ENCODE results near the gene ARHGEF33.

ARHGEF33 gene

DNA sequence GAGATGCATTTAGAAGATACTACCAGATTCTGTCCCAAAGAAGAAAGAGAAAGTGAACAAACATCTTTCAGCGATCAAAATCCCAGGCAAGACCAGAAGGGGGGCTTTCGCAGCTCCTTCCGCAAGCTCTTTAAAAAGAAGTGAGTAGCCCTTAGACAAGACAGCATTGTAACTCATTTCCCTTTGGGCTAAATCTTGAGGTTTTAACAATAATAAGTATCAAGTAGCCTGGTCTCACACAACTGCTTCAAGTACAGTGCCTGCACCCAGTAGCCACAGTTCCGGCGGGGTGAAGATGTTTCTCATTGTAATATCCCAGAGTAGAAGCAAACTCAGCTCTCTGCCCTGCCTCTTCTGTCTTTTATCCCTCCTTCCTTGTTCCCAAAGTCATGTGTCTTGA, 76.3 kb downstream of the ARHGEF33 start:
- H3K27ac Mint-ChIP-seq, result peak overlapping the region; percentile 91

DNA sequence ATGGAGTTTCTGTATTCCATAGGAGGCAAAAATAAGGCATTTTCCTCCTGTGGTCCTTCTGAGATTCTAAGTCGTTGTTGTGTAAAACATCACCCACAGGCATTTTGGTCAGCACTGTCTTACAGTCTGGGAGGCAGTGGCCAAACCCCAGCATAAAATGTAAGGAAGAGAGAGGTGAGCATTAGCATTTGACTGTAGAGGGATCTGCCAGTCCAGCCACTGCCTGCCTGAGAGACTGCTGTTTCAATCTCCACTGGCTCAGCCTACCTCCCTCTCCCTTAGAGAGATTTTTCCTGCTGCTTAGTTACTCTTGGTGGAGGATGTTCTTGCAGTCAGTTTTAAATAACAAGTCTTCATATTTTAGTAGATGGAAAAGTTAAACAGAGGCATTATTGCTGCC, 77.0 kb downstream of the ARHGEF33 start:
- peaks cover 4% of the 10 kb centered on the region for H3K27me3 Mint-ChIP-seq (ENCODE audit: low read depth, poor library complexity)
- DNase-seq, result no peak
- peaks cover 4% of the 10 kb centered on the region for H3K36me3 Mint-ChIP-seq (ENCODE audit: low read depth)
- no peak overlapping the region for H3K27ac Mint-ChIP-seq
- peaks cover 3% of the 10 kb centered on the region for H3K9me3 Mint-ChIP-seq
- H3K4me1 Mint-ChIP-seq, result peaks cover 12% of the 10 kb centered on the region
- H3K4me3 Mint-ChIP-seq, result no peak overlapping the region
- TF ChIP-seq, protein P1, sequence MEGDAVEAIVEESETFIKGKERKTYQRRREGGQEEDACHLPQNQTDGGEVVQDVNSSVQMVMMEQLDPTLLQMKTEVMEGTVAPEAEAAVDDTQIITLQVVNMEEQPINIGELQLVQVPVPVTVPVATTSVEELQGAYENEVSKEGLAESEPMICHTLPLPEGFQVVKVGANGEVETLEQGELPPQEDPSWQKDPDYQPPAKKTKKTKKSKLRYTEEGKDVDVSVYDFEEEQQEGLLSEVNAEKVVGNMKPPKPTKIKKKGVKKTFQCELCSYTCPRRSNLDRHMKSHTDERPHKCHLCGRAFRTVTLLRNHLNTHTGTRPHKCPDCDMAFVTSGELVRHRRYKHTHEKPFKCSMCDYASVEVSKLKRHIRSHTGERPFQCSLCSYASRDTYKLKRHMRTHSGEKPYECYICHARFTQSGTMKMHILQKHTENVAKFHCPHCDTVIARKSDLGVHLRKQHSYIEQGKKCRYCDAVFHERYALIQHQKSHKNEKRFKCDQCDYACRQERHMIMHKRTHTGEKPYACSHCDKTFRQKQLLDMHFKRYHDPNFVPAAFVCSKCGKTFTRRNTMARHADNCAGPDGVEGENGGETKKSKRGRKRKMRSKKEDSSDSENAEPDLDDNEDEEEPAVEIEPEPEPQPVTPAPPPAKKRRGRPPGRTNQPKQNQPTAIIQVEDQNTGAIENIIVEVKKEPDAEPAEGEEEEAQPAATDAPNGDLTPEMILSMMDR (IDR thresholded peaks at IDR 0.05), result no peak

More for the DNA sequence above, 76.3 kb downstream of the ARHGEF33 start:
- TF ChIP-seq, protein P1 (IDR thresholded peaks at IDR 0.05), result no peak
- H3K4me1 Mint-ChIP-seq, result peaks cover 15% of the 10 kb centered on the region
- H3K36me3 Mint-ChIP-seq (ENCODE audit: low read depth), result no peaks in the 10 kb centered on the region
- no peak for DNase-seq
- peaks cover 4% of the 10 kb centered on the region for H3K27me3 Mint-ChIP-seq (ENCODE audit: low read depth, poor library complexity)
- H3K4me3 Mint-ChIP-seq, result no peak overlapping the region
- peaks cover 3% of the 10 kb centered on the region for H3K9me3 Mint-ChIP-seq

DNA sequence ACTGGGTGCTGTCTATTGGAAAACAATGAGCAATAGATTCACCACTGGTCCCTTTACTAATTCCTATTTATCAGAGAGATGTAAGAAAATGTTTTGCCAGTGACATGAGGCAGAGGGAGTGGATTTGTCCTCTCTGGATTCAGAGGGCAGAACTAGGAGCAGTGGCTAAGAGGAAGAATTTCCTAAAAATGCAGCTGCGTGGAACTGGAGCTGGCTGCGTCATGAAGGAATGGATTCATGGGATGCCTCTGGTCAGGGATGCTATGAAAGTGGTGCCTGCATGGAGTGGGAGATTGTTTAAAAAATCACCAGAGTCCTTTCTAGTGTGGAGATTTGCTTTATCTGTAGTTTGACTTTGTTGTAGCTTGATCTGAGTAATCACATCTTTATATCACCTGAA, 78.3 kb downstream of the ARHGEF33 start:
- peaks cover 4% of the 10 kb centered on the region for H3K27me3 Mint-ChIP-seq (ENCODE audit: low read depth, poor library complexity)
- no peak for DNase-seq
- H3K9me3 Mint-ChIP-seq, result peaks cover 3% of the 10 kb centered on the region
- TF ChIP-seq, protein P1 (IDR thresholded peaks at IDR 0.05), result no peak
- H3K4me1 Mint-ChIP-seq, result peaks cover 10% of the 10 kb centered on the region
- H3K36me3 Mint-ChIP-seq (ENCODE audit: low read depth), result peaks cover 6% of the 10 kb centered on the region
- H3K27ac Mint-ChIP-seq, result no peak overlapping the region
- H3K4me3 Mint-ChIP-seq, result no peak overlapping the region

DNA sequence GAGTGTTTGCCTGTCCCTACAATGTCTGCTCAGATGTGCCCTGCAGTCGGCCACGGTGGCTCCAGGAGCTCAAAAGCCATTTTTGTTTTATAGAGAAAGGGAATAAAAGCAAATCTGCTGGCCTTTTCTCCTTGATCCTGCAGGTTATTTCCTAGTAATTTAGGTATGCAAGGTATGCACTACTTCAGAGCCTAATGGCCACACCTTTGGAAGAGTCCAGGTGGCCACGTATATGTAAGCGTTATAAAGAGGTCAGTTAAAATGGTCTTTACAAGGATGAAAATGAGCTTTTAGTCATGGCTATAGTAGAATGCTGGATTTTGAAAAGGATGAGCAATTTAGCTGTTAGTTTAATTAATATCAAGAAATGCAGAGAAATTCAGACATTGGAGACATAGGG, 81.7 kb downstream of the ARHGEF33 start:
- TF ChIP-seq, protein P1 (IDR thresholded peaks at IDR 0.05), result no peak
- no peak overlapping the region for H3K27ac Mint-ChIP-seq
- H3K27me3 Mint-ChIP-seq (ENCODE audit: low read depth, poor library complexity), result peaks cover 4% of the 10 kb centered on the region
- DNase-seq, result no peak
- peaks cover 25% of the 10 kb centered on the region for H3K4me1 Mint-ChIP-seq
- H3K9me3 Mint-ChIP-seq, result no peaks in the 10 kb centered on the region
- H3K36me3 Mint-ChIP-seq (ENCODE audit: low read depth), result peaks cover 6% of the 10 kb centered on the region
- H3K4me3 Mint-ChIP-seq, result no peak overlapping the region

DNA sequence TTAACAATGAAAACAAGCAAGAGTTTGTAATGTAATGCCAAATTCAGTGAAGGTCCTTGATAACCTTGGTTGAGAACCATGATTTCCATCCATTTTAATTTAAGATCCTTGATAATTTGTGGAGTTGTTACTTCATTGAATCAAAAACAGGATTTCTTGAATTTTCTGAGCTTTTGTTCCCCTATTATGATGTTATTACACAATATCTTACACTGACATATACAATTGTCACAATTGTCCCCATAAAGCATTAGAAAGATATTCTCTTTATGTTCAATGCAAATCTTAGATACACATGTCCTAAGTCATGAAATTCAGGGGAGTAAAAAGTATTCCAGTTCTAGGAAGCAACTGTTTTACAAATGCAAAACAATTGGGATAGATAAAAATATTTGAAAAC, 83.6 kb downstream of the ARHGEF33 start:
- Mint-ChIP-seq H3K4me3 (no peak overlapping the region), H3K4me1 (peaks cover 15% of the 10 kb centered on the region), H3K36me3 (ENCODE audit: low read depth) (peaks cover 6% of the 10 kb centered on the region), H3K27ac (no peak overlapping the region), H3K9me3 (no peaks in the 10 kb centered on the region), H3K27me3 (ENCODE audit: low read depth, poor library complexity) (peaks cover 4% of the 10 kb centered on the region)
- TF ChIP-seq, protein P1 (IDR thresholded peaks at IDR 0.05), result no peak
- DNase-seq, result no peak

DNA sequence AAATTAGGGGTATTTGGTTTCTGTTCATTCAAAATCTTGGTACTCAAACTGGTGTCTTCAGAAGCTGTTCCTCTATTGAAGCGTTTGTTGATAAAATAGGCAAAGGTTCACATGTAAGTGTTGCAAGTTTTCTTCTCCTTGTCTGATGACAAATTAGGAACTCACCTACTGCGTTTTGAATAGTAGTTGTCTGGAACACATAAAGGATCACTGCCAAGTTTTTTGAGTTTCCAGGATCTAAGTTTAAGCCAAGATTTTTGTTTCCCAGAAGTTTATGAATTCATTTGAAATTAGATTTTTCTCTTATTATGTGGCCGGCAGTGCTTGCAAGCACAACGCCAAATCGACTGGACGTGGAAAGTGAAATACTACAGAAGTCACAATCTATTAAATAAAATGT, 85.4 kb downstream of the ARHGEF33 start:
- TF ChIP-seq, protein P1 (IDR thresholded peaks at IDR 0.05), result no peak
- Mint-ChIP-seq H3K27me3 (ENCODE audit: low read depth, poor library complexity) (no peaks in the 10 kb centered on the region), H3K36me3 (ENCODE audit: low read depth) (peaks cover 6% of the 10 kb centered on the region), H3K9me3 (no peaks in the 10 kb centered on the region), H3K4me1 (peaks cover 15% of the 10 kb centered on the region), H3K4me3 (no peak overlapping the region), H3K27ac (peak overlapping the region; percentile 33)
- no peak for DNase-seq

Data from nephron progenitor cell (in vitro differentiated cells).